Left lung (tissue), 10 donors: ENCODE measurements around the gene VEPH1. TPM values are rescaled to one million over a fixed set of nuclear protein-coding genes. Genes with fewer than 3 reads are reported as not detected.

Source experiments
- ATAC-seq: fragments of 200-7000 bp; cut with Tn5 transposase; one replicate; pipeline ENCODE4 v1.9.1; 2020; ENCODE audit warnings: moderate library complexity
- DNase-seq, 4 donors: peaks; one replicate each; pipeline ENCODE4 v3.0.0-alpha.2; 2013 to 2020
- H3K27ac ChIP-seq, 2 donors: fragments of 200-600 bp; sonication (generic) in 1 of 2; one replicate each; pipeline versions ENCODE4 v1.5.0 to v1.8.0; 2020 to 2021
- H3K27me3 ChIP-seq, 2 donors: fragments of 200-600 bp; sonication (generic) in 1 of 2; one replicate each; pipeline versions ENCODE4 v1.5.0 to v1.8.0; 2020 to 2021
- H3K36me3 ChIP-seq, 2 donors: fragments of 200-600 bp; sonication (generic) in 1 of 2; one replicate each; pipeline versions ENCODE4 v1.5.0 to v1.8.0; 2020 to 2021
- H3K4me1 ChIP-seq, 2 donors: fragments of 200-600 bp; one replicate each; pipeline ENCODE4 v1.8.0; 2021
- H3K4me3 ChIP-seq, 2 donors: fragments of 200-600 bp; sonication (generic) in 1 of 2; one replicate each; pipeline versions ENCODE4 v1.5.0 to v1.8.0; 2020 to 2021; ENCODE audit warnings: mild to moderate bottlenecking in 1 of 2
- H3K9me3 ChIP-seq, 2 donors: fragments of 200-600 bp; sonication (generic) in 1 of 2; one replicate each; pipeline versions ENCODE4 v1.5.0 to v1.8.0; 2020 to 2021
- CTCF ChIP-seq, 2 donors: fragments of 200-600 bp; sonication (generic) in 1 of 2; IDR thresholded peaks; one replicate each; pipeline versions ENCODE4 v1.5.0 to v1.8.0; 2021; ENCODE audit warnings: antibody characterized with exemption in 2 of 2
- intact Hi-C, 2 donors: fragments of 100-400 bp; cut with DNase I; formaldehyde crosslinking; loops; one replicate each; pipeline versions ENCODE4 v1.11.2 to v1.14.2; 2022
- polyA plus RNA-seq, 6 donors: library from polyadenylated mRNA; unstranded; fragments of 120-200 nt; gene quantifications; one replicate each; pipeline ENCODE4 v1.2.1, GENCODE V29; 2013; ENCODE audit not compliant: insufficient read length in 6 of 6
- total RNA-seq, 2 donors: library from RNA; stranded (reverse); fragmentation: NEBNext Ultra II Directional; extraction: Animal tissue kit (Norgen Biotek cat#: 25700); gene quantifications; one replicate each; pipeline ENCODE4 v1.2.1, GENCODE V29; 2021
- donor health status: DM: no; HTN: yes; CAD: no.
- donor health status: DM: no; HTN: no; CAD: no.

VEPH1 gene
- total and polyA plus RNA-seq, 8 donors: 30.4 to 143 (median 42.6) TPM

- H3K9me3 ChIP-seq: no peaks in the 10 kb centered on the region
- H3K27ac ChIP-seq: no peak overlapping the region
- H3K36me3 ChIP-seq: peaks cover 0 to 6% of the 10 kb centered on the region in 2 donors
- H3K4me3 ChIP-seq: no peak overlapping the region
- TF ChIP-seq CTCF (IDR thresholded peaks at IDR 0.05): no peak
- DNase-seq (no peak), ATAC-seq (no peak)
- H3K4me1 ChIP-seq: no peaks in the 10 kb centered on the region
- H3K27me3 ChIP-seq: peaks cover 0 to 7% of the 10 kb centered on the region in 2 donors
- intact Hi-C loops: no loop called here
These were observed 43.0 kb downstream of the VEPH1 start for GRCh38 chr3:157460253-157460652.

DNA sequence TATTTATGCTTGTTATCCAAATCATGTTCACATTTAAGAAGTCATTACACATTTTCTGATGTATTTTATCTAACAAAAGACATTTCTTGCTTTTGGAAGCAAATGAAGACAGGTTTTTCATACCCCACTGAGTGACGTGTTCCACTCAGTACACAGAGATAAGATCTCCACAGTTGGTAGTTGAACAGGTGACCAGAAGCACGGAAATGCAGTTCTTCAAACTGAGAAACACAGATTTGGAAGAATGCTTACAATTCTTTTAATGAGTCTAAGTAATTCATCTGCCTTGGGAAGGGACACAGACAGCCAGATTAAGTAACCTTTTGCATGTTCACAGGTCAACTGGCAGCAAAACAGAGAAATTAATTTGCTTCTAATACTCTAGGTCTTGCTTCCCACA is 43.5 kb downstream of the VEPH1 start:
- Histone ChIP-seq H3K36me3 (peaks cover 0 to 6% of the 10 kb centered on the region in 2 donors), H3K27me3 (peaks cover 0 to 7% of the 10 kb centered on the region in 2 donors), H3K27ac (no peak overlapping the region), H3K9me3 (no peaks in the 10 kb centered on the region), H3K4me3 (no peak overlapping the region), H3K4me1 (no peaks in the 10 kb centered on the region)
- intact Hi-C loops: no loop called here
- DNase-seq (no peak), ATAC-seq (no peak)
- no peak for TF ChIP-seq CTCF (IDR thresholded peaks at IDR 0.05)

DNA sequence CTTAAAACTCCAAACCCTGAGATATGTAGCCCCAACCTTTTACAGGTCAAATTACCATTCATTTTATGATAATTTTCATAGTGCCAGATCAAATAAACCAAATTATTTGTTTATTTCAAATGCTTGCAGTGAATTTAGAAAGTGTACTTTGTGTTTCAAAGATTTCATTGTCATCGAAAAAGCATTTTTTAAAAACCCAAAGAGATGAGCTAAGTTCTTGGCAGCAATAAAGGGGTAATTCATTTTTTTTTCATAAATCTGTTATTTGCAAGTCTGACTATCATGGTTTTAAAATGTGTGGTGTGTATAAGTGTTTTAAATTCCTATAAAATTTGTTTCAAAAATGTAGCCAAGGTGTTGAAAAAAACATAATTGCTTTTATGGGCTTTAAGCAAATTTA is 49.4 kb downstream of the VEPH1 start:
- Histone ChIP-seq H3K4me1 (peaks cover 0 to 11% of the 10 kb centered on the region in 2 donors), H3K27ac (no peak overlapping the region), H3K27me3 (peaks cover 0 to 3% of the 10 kb centered on the region in 2 donors), H3K36me3 (peaks cover 0 to under 1% of the 10 kb centered on the region in 2 donors), H3K4me3 (no peak overlapping the region), H3K9me3 (no peaks in the 10 kb centered on the region)
- ATAC-seq: no peak
- TF ChIP-seq CTCF (IDR thresholded peaks at IDR 0.05): no peak
- DNase-seq: no peak
- intact Hi-C loops: no loop called here

- Histone ChIP-seq H3K27ac (peak overlapping the region in 1 of 2 donors; percentile 6), H3K4me3 (no peak overlapping the region), H3K36me3 (no peaks in the 10 kb centered on the region), H3K4me1 (peaks cover 0 to 15% of the 10 kb centered on the region in 2 donors), H3K27me3 (peaks cover 0 to 3% of the 10 kb centered on the region in 2 donors), H3K9me3 (no peaks in the 10 kb centered on the region)
- no peak for DNase-seq
- peak; percentile 33 for ATAC-seq
- TF ChIP-seq CTCF (IDR thresholded peaks at IDR 0.05): no peak
- intact Hi-C loops: no loop called here
These were observed 51.1 kb downstream of the VEPH1 start for GRCh38 chr3:157452097-157452496.

GRCh38 chr3:157447026-157447694 is 56.1 kb downstream of the VEPH1 start:
- Histone ChIP-seq H3K4me1 (peaks cover 4 to 52% of the 10 kb centered on the region in 2 donors), H3K36me3 (peaks cover 0 to 3% of the 10 kb centered on the region in 2 donors), H3K27ac (no peak overlapping the region), H3K27me3 (peaks cover 0 to 3% of the 10 kb centered on the region in 2 donors), H3K9me3 (no peaks in the 10 kb centered on the region), H3K4me3 (no peak overlapping the region)
- intact Hi-C loops: no loop called here
- DNase-seq (no peak), ATAC-seq (peak; percentile 62)
- peak; percentile 10 to 35 for TF ChIP-seq CTCF (IDR thresholded peaks at IDR 0.05)
